Endothelial cell of umbilical vein (primary cell): ENCODE measurements around the gene GPR17. TPM values are rescaled to one million over a fixed set of nuclear protein-coding genes. Genes with fewer than 3 reads are reported as not detected.
A peak's percentile ranks its signal among the peaks of the same experiment; 100 is the strongest.

ENCODE experiments used
- BruUV-seq: library from RNA; stranded (reverse); fragments of 400-500 nt; replicated peaks from 2 replicates; lab custom pipeline; 2021; lab: Mats Ljungman, UMichigan
- CTCF ChIA-PET: fragments of 300-600, 350-600 bp; sonication (Branson Sonifier 250); formaldehyde crosslinking; loops from one replicate; lab custom pipeline; 2021; ENCODE audit warnings: antibody characterized with exemption, inconsistent platforms; lab: Charles Lee
- POLR2A ChIA-PET: fragments of 300-600, 350-600 bp; sonication (Branson Sonifier 250); formaldehyde crosslinking; loops from one replicate; lab custom pipeline; 2021; ENCODE audit warnings: antibody characterized with exemption, inconsistent platforms; lab: Charles Lee
- DNase-seq: peaks from one replicate; pipeline ENCODE4 v3.0.0-alpha.2; 2011; ENCODE audit warnings: low read depth, low spot score
- FAIRE-seq: peaks from 2 replicates; lab custom pipeline; 2011; peaks lifted over from hg19 to GRCh38; lab: Jason Lieb, UNC
- H2AFZ ChIP-seq: 2 replicates; pipeline ENCODE4 v1.6.0; 2012; ENCODE audit warnings: low read depth, low read length, control low read depth, inconsistent platforms
- H3K27ac ChIP-seq: 2 replicates; pipeline ENCODE4 v1.5.1; 2011; ENCODE audit warnings: low read depth, mild to moderate bottlenecking, control low read depth, low read length, moderate library complexity; ENCODE audit not compliant: insufficient read depth
- H3K27me3 ChIP-seq, 2 experiments: 2 replicates each; pipeline versions ENCODE4 v1.6.0 to v1.6.1; 2011; ENCODE audit warnings: low read length in 2 of 2, mixed read lengths in 1 of 2; ENCODE audit not compliant: control insufficient read depth in 2 of 2, insufficient read depth in 2 of 2
- H3K36me3 ChIP-seq, 2 experiments: 2 replicates in 1 of 2; 3 replicates in 1 of 2; pipeline ENCODE4 v1.5.1; 2011; ENCODE audit warnings: low read length in 2 of 2, mild to moderate bottlenecking in 1 of 2, moderate library complexity in 1 of 2; ENCODE audit not compliant: control insufficient read depth in 2 of 2, insufficient read depth in 2 of 2; ENCODE audit errors: extremely low read depth in 1 of 2
- H3K4me1 ChIP-seq: 3 replicates; pipeline ENCODE4 v1.5.1; 2011; ENCODE audit warnings: mild to moderate bottlenecking, low read length; ENCODE audit not compliant: control insufficient read depth, insufficient read depth; ENCODE audit errors: extremely low read depth
- H3K4me2 ChIP-seq: 2 replicates; pipeline ENCODE4 v1.6.1; 2011; ENCODE audit warnings: low read length, control low read depth, mixed read lengths; ENCODE audit not compliant: insufficient read depth
- H3K4me3 ChIP-seq, 3 experiments: fragments of 200-600 bp in 1 of 3; sonication (generic), shearing (Covaris generic) in 1 of 3; replicated peaks in 1 of 3; 2 replicates each; pipeline ENCODE4 v1.5.1; 2011 to 2016; ENCODE audit warnings: control low read depth in 3 of 3, low read length in 3 of 3, mild to moderate bottlenecking in 2 of 3, inconsistent platforms in 1 of 3, low read depth in 1 of 3, moderate library complexity in 1 of 3; ENCODE audit not compliant: insufficient read depth in 1 of 3
- H3K79me2 ChIP-seq: 2 replicates; pipeline ENCODE4 v1.6.0; 2012; ENCODE audit warnings: low read length, inconsistent platforms; ENCODE audit not compliant: control insufficient read depth, insufficient read depth
- H3K9ac ChIP-seq: replicated peaks from 2 replicates; pipeline ENCODE3; 2011; ENCODE audit warnings: low read length, control low read depth; ENCODE audit not compliant: insufficient read depth; ENCODE audit errors: extremely low read depth
- H3K9me1 ChIP-seq: replicated peaks from 3 replicates; pipeline ENCODE4 v1.6.0; 2011; ENCODE audit warnings: mild to moderate bottlenecking, low read length; ENCODE audit not compliant: control insufficient read depth, insufficient read depth; ENCODE audit errors: extremely low read depth
- H3K9me3 ChIP-seq: replicated peaks from 2 replicates; pipeline ENCODE4 v1.5.1; 2012; ENCODE audit warnings: low read length, inconsistent platforms; ENCODE audit not compliant: control insufficient read depth, insufficient read depth
- H4K20me1 ChIP-seq: replicated peaks from 2 replicates; pipeline ENCODE3; 2011; ENCODE audit warnings: mild to moderate bottlenecking, low read length; ENCODE audit not compliant: control insufficient read depth, insufficient read depth; ENCODE audit errors: extremely low read depth
- CTCF ChIP-seq, 2 donors: IDR thresholded peaks; 1 replicate in 1 of 2; 2 replicates in 1 of 2; pipeline ENCODE4 v1.5.1; 2011; ENCODE audit warnings: low read length in 2 of 2, mild to moderate bottlenecking in 2 of 2, moderate library complexity in 2 of 2, control low read depth in 1 of 2, inconsistent platforms in 1 of 2, low read depth in 1 of 2; ENCODE audit not compliant: insufficient read depth in 1 of 2; ENCODE audit errors: extremely low read depth in 1 of 2
- EZH2 ChIP-seq: IDR thresholded peaks from 2 replicates; pipeline ENCODE4 v1.6.1; 2012; ENCODE audit warnings: borderline replicate concordance, low read depth, mild to moderate bottlenecking, moderate library complexity, low read length, inconsistent platforms; ENCODE audit not compliant: severe bottlenecking
- FOS ChIP-seq: IDR thresholded peaks from 2 replicates; pipeline ENCODE4 v1.6.1; 2011; ENCODE audit warnings: mild to moderate bottlenecking, low read length, moderate library complexity, borderline replicate concordance; ENCODE audit not compliant: insufficient read depth
- GATA2 ChIP-seq: IDR thresholded peaks from 2 replicates; pipeline ENCODE4 v1.7.0; 2011; ENCODE audit warnings: low read depth, mild to moderate bottlenecking, moderate library complexity, mixed read lengths, low read length; ENCODE audit not compliant: insufficient read length, insufficient read depth
- JUN ChIP-seq: IDR thresholded peaks from 2 replicates; pipeline ENCODE4 v1.6.1; 2011; ENCODE audit warnings: borderline replicate concordance, low read depth; ENCODE audit not compliant: insufficient read length, insufficient read depth
- MAX ChIP-seq: IDR thresholded peaks from 2 replicates; pipeline ENCODE4 v1.6.1; 2011; ENCODE audit not compliant: insufficient read depth, insufficient read length
- MYC ChIP-seq: IDR thresholded peaks from one replicate; pipeline ENCODE4 v1.6.1; 2011; ENCODE audit warnings: mild to moderate bottlenecking, low read depth, low read length
- POLR2A ChIP-seq: IDR thresholded peaks from 2 replicates; pipeline ENCODE4 v1.6.1; 2012; ENCODE audit warnings: low read depth, mild to moderate bottlenecking, control low read depth, low read length
- POLR2AphosphoS5 ChIP-seq: IDR thresholded peaks from 2 replicates; pipeline ENCODE4 v1.6.1; 2012; ENCODE audit warnings: low read depth, mild to moderate bottlenecking, control low read depth, low read length, moderate library complexity; ENCODE audit not compliant: insufficient read depth
- dilution Hi-C: fragments of 300-500 bp; cut with MboI; formaldehyde crosslinking; loops from one replicate; pipeline ENCODE4 v1.15.0; 2019; ENCODE audit warnings: low sequenced_read_pairs; ENCODE audit not compliant: extremely low pct_ligation_motif_present
- intact Hi-C: fragments of 100-400 bp; cut with micrococcal nuclease; formaldehyde crosslinking; loops from one replicate; pipeline ENCODE4 v1.10.0; 2022
- polyA plus RNA-seq, 4 experiments: library from polyadenylated mRNA; depleted of rRNA in 3 of 4; stranded (reverse) in 3 of 4; unstranded in 1 of 4; fragments of >200 nt; gene quantifications; 2 replicates each; pipeline versions ENCODE4 v1.2.1 to v1.2.3, GENCODE V29; 2011 to 2012; ENCODE audit warnings: missing spikeins in 1 of 4
- total RNA-seq: library from RNA; stranded (reverse); gene quantifications from 2 replicates; pipeline ENCODE4 v1.2.3, GENCODE V29; 2021

Gene GPR17
- total and polyA plus RNA-seq, 2 donors (not counting 3 experiments of a cell fraction or from before 2014, with no cell fraction given) = 0.10 TPM; not detected in 1

DNA sequence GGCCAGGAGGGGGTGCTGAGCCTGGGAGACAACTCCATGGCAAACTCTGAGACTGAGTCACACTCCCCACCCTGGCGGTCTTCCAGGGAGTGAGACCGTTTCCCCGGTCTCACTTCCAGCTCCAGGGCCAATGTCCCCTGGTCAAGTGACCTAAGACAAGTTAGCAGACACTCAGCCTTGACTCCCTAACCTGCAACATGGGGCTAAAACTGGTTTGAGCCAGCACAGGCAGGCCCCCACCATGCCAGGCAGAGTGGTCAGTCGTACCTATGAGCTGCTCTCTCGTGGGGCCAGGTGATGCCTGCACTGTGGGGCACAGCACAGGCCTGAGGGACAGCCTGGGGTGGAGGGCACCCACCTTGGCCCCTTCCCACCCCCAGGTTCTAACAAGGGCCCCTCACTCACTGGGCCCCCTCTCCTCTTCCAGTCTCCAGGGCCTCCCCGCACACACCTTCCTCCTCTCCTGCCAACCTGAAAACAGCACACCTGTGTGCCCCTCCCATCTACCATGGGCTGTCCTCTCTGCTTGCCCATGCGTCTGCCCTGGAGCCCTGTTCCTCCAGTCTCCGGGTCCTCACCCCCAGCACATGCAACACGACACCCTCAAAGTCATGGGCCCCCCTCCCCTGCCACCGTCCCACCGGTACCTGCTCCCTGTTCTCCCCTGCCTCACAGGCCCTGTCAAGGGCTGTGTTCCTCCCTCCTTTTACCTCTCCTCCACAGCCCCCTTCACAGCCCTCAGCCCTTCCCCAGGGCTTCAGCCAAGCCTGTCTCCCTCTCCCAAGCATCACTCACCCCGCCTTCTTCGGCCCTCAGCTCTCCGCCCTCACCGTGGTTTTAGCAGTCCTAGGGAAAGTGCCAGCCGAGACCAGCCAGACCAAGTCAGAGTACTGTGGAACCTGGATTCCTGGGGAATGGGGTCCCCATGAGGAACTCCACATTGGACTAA is 1.6 kb downstream of the GPR17 start:
- POLR2A ChIA-PET = no interaction called here
- no peaks in the 10 kb centered on the region for H3K9me1 ChIP-seq

More for the DNA sequence above, 1.6 kb downstream of the GPR17 start:
- no peaks in the 10 kb centered on the region for H3K27me3 ChIP-seq
- no peak overlapping the region for H3K4me2 ChIP-seq
- peak overlapping the region; percentile 85 for H3K27ac ChIP-seq
- dilution Hi-C loops = no loop called here
- H3K4me3 ChIP-seq = no peak overlapping the region
- BruUV-seq = no TSS peak
- TF ChIP-seq CTCF (IDR thresholded peaks at IDR 0.05; ENCODE audit: extremely low read depth in 1 of 2, insufficient read depth in 1 of 2, low read depth in 1 of 2, low read length in 2 of 2) = no peak
- TF ChIP-seq FOS = peak; percentile 51
- TF ChIP-seq POLR2AphosphoS5 = peak; percentile 39
- TF ChIP-seq GATA2 = no peak
- no peak for TF ChIP-seq EZH2
- TF ChIP-seq MYC = no peak
- no peak for TF ChIP-seq JUN
- TF ChIP-seq MAX = no peak
- TF ChIP-seq POLR2A = peak; percentile 40
- DNase-seq = peak; percentile 74
- peak overlapping the region; percentile 53 for H3K9ac ChIP-seq
- no peaks in the 10 kb centered on the region for H3K79me2 ChIP-seq
- FAIRE-seq = peak; percentile 88
- CTCF ChIA-PET = interaction anchor here (1.0 to 12.1 kb wide), 7 partner anchors 9 to 121 kb away, joined by 3 to 424 read pairs (median 7); partner anchors contain the start of genes IWS1 and LIMS2
- H2AFZ ChIP-seq = peak overlapping the region; percentile 92
- no peaks in the 10 kb centered on the region for H4K20me1 ChIP-seq
- H3K9me3 ChIP-seq = no peaks in the 10 kb centered on the region
- H3K4me1 ChIP-seq = peaks cover 28% of the 10 kb centered on the region
- intact Hi-C loops = loop anchor here (2.0 kb wide), 1 partner anchor 27 kb away; the partner anchor contains the start of gene LIMS2
- no peaks in the 10 kb centered on the region for H3K36me3 ChIP-seq
